Natural killer cell (primary cell): Measurements from ENCODE around the gene PCDH1. TPM values are rescaled to one million over a fixed set of nuclear protein-coding genes. Genes with fewer than 3 reads are reported as not detected.

Experiments used
- ATAC-seq, 3 donors: fragments of 150-1000 bp in 2 of 3; fragments of 200-7000 bp in 1 of 3; cut with Tn5 transposase; 1 replicate in 1 of 3; 2 replicates in 2 of 3; pipeline ENCODE4 v1.10.0; 2021; ENCODE audit warnings: mild to moderate bottlenecking in 2 of 3, moderate library complexity in 2 of 3
- DNase-seq, 2 donors: peaks; one replicate each; pipeline versions ENCODE4 v3.0.0 to v3.0.0-alpha.2; 2013 to 2021; ENCODE audit warnings: mixed read lengths in 1 of 2
- H3K27ac ChIP-seq: one replicate; pipeline ENCODE4 v1.5.1; 2013; ENCODE audit warnings: mild to moderate bottlenecking, low read length
- H3K27me3 ChIP-seq: one replicate; pipeline ENCODE4 v1.6.1; 2013; ENCODE audit warnings: low read length; ENCODE audit not compliant: control insufficient read depth, insufficient read depth
- H3K36me3 ChIP-seq: one replicate; pipeline ENCODE4 v1.6.1; 2013; ENCODE audit warnings: low read length; ENCODE audit not compliant: control insufficient read depth, insufficient read depth
- H3K4me1 ChIP-seq: one replicate; pipeline ENCODE4 v1.6.1; 2013; ENCODE audit warnings: low read length; ENCODE audit not compliant: control insufficient read depth, insufficient read depth
- H3K4me3 ChIP-seq: one replicate; pipeline ENCODE4 v1.5.1; 2013; ENCODE audit warnings: low read length
- H3K9me3 ChIP-seq: one replicate; pipeline ENCODE4 v1.6.1; 2013; ENCODE audit warnings: low read length; ENCODE audit not compliant: control insufficient read depth, insufficient read depth
- H3K27ac Mint-ChIP-seq, 2 donors: one replicate each; pipeline ENCODE4 v1.8.0; 2022; ENCODE audit warnings: mild to moderate bottlenecking in 2 of 2, mixed read lengths in 2 of 2, moderate library complexity in 1 of 2
- H3K27me3 Mint-ChIP-seq, 2 donors: one replicate each; pipeline ENCODE4 v1.8.0; 2022; ENCODE audit warnings: low read depth in 2 of 2, mixed read lengths in 2 of 2
- H3K36me3 Mint-ChIP-seq: one replicate; pipeline ENCODE4 v1.8.0; 2022; ENCODE audit warnings: mixed read lengths
- H3K4me1 Mint-ChIP-seq, 2 donors: one replicate each; pipeline ENCODE4 v1.8.0; 2022; ENCODE audit warnings: mixed read lengths in 2 of 2
- H3K4me3 Mint-ChIP-seq: one replicate; pipeline ENCODE4 v1.8.0; 2022; ENCODE audit warnings: mild to moderate bottlenecking, moderate library complexity, mixed read lengths
- H3K9me3 Mint-ChIP-seq, 2 donors: one replicate each; pipeline ENCODE4 v1.8.0; 2022; ENCODE audit warnings: mixed read lengths in 2 of 2
- WGBS: methylation state at CpG from one replicate; pipeline ENCODE4 v1.1.7; 2013; ENCODE audit warnings: missing lambda C conversion rate; ENCODE audit not compliant: insufficient coverage; 5-methylcytosine and 5-hydroxymethylcytosine counted together
- intact Hi-C: fragments of 100-400 bp; cut with micrococcal nuclease; formaldehyde crosslinking; loops from one replicate; pipeline ENCODE4 v1.14.2; 2022
- total RNA-seq, 4 donors: library from RNA; stranded (reverse); fragments of 120-200 nt in 1 of 4; gene quantifications; one replicate each; pipeline versions ENCODE4 v1.2.3 to v1.2.4, GENCODE V29; 2013 to 2022
- TF ChIP-seq, protein P1 (sequence below): fragments of 200-600 bp; IDR thresholded peaks from one replicate; pipeline ENCODE4 v1.8.0; 2022; ENCODE audit warnings: antibody characterized with exemption

The PCDH1 gene
- total RNA-seq, 3 donors from 2014 or later (not counting 1 experiment from before 2014, with no cell fraction given), result 19.2 to 39.2 (median 32.1) TPM

DNA sequence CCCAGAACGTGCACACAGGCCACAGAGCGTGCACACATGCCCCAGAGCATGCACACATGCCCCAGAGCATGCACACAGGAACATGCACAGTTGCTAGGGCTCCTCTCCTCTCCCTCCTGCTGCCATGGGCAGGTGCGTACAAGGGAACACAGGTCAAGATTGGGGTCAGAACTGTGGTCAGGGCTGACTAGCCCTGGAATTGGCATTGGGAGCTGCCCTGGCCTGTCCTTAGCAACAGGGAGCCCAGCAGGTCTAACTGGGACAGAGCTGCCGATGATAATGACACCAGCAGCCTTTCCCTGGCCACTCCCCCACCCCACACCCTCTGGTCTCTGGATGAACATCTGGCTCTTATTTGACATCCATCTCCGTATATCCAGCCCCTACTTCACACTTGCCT is 8.0 kb downstream of the PCDH1 start:
- DNase-seq (no peak), ATAC-seq (no peak)
- intact Hi-C loops, result no loop called here
- H3K27ac ChIP-seq, result no peak overlapping the region
- H3K9me3 ChIP-seq, result no peaks in the 10 kb centered on the region
- no peaks in the 10 kb centered on the region for H3K36me3 ChIP-seq
- TF ChIP-seq, protein P1, sequence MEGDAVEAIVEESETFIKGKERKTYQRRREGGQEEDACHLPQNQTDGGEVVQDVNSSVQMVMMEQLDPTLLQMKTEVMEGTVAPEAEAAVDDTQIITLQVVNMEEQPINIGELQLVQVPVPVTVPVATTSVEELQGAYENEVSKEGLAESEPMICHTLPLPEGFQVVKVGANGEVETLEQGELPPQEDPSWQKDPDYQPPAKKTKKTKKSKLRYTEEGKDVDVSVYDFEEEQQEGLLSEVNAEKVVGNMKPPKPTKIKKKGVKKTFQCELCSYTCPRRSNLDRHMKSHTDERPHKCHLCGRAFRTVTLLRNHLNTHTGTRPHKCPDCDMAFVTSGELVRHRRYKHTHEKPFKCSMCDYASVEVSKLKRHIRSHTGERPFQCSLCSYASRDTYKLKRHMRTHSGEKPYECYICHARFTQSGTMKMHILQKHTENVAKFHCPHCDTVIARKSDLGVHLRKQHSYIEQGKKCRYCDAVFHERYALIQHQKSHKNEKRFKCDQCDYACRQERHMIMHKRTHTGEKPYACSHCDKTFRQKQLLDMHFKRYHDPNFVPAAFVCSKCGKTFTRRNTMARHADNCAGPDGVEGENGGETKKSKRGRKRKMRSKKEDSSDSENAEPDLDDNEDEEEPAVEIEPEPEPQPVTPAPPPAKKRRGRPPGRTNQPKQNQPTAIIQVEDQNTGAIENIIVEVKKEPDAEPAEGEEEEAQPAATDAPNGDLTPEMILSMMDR, result no peak
- no peak overlapping the region for H3K4me3 ChIP-seq
- no peaks in the 10 kb centered on the region for H3K9me3 Mint-ChIP-seq
- H3K4me1 ChIP-seq, result no peaks in the 10 kb centered on the region
- peaks cover 38 to 43% of the 10 kb centered on the region in 2 donors for H3K4me1 Mint-ChIP-seq
- peaks cover 0 to 19% of the 10 kb centered on the region in 2 donors for H3K27me3 Mint-ChIP-seq
- peaks cover under 1% of the 10 kb centered on the region for H3K36me3 Mint-ChIP-seq
- peaks cover 2% of the 10 kb centered on the region for H3K27me3 ChIP-seq
- H3K4me3 Mint-ChIP-seq, result no peak overlapping the region
- H3K27ac Mint-ChIP-seq, result no peak overlapping the region
- WGBS, result 78% methylated on average over 5 of the region's 5 CpGs

DNA sequence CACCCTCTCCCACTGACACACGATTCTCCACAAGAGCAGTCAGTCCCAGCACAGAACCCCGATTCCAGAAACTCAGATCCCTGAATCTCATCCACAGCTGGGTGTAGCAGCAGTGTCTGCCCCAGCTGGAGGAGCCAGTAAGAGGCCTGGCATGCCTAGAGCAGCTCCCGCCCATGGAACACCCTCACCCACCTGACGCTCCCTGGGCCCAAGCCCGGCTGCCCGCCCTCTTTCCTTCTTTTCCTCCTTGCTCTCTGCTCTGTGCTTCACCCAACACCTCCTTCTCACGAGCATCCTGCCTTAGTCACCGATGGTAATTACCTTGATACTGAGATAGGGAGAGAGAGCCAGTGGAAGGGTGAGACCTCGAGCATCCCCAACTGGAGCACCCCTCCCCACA is 8.7 kb downstream of the PCDH1 start:
- Mint-ChIP-seq H3K4me3 (no peak overlapping the region), H3K4me1 (peaks cover 31 to 36% of the 10 kb centered on the region in 2 donors), H3K27ac (no peak overlapping the region), H3K9me3 (no peaks in the 10 kb centered on the region), H3K27me3 (peaks cover 0 to 15% of the 10 kb centered on the region in 2 donors), H3K36me3 (peaks cover 8% of the 10 kb centered on the region)
- Histone ChIP-seq H3K36me3 (no peaks in the 10 kb centered on the region), H3K4me1 (no peaks in the 10 kb centered on the region), H3K9me3 (no peaks in the 10 kb centered on the region), H3K27ac (no peak overlapping the region), H3K4me3 (no peak overlapping the region), H3K27me3 (no peaks in the 10 kb centered on the region)
- intact Hi-C loops, result no loop called here
- no peak for DNase-seq
- WGBS, result 80% methylated on average over 6 of the region's 9 CpGs
- TF ChIP-seq, protein P1, result no peak
- no peak for ATAC-seq

DNA sequence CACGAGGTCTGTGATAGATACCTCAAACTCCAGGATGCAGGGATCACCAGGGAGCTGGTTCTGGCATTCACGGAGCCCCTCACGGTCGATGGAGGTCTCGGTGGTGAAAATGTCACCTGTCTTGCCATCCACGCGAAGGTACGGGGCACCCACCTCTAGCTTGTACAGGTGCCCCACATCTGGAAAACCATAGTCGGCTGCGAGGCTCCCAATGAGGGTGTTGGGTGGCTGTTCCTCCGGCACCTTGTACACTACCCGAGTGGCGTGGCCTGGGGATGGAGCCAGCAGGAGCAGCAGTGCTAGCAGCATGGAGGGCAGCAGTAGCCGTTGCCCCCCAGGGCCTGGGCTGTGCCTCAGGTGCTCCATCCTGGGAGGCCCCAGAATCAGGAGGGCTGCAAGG is 9.2 kb downstream of the PCDH1 start:
- DNase-seq (no peak), ATAC-seq (no peak)
- H3K9me3 ChIP-seq, result no peaks in the 10 kb centered on the region
- intact Hi-C loops, result no loop called here
- no peaks in the 10 kb centered on the region for H3K9me3 Mint-ChIP-seq
- no peaks in the 10 kb centered on the region for H3K27me3 ChIP-seq
- no peak overlapping the region for H3K27ac Mint-ChIP-seq
- peaks cover 0 to 13% of the 10 kb centered on the region in 2 donors for H3K27me3 Mint-ChIP-seq
- peaks cover 10% of the 10 kb centered on the region for H3K36me3 Mint-ChIP-seq
- no peaks in the 10 kb centered on the region for H3K4me1 ChIP-seq
- 90% methylated on average over 14 of the region's 14 CpGs for WGBS
- no peak overlapping the region for H3K27ac ChIP-seq
- TF ChIP-seq, protein P1, result no peak
- peaks cover 26 to 31% of the 10 kb centered on the region in 2 donors for H3K4me1 Mint-ChIP-seq
- no peak overlapping the region for H3K4me3 Mint-ChIP-seq
- no peak overlapping the region for H3K4me3 ChIP-seq
- no peaks in the 10 kb centered on the region for H3K36me3 ChIP-seq

DNA sequence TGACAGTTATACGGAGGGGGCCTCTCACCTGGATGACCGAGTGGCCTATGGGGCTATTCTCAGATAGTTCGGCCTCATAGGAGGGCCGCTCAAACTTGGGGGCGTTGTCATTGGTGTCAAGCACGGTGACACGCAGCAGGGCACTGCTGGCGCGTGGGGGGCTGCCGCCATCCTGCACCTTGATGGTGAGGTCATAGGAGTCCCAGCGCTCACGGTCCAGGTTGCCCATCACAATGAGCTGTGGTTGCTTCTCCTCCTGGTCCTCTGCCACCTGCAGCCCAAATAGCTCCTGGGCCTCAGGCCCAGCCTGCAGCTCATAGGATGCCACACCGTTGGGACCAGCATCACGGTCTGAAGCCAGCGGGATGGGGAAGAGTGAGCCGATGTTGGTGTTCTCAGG is 9.7 kb downstream of the PCDH1 start:
- peaks cover 23 to 26% of the 10 kb centered on the region in 2 donors for H3K4me1 Mint-ChIP-seq
- 92% methylated on average over 16 of the region's 16 CpGs for WGBS
- TF ChIP-seq, protein P1, result no peak
- Histone ChIP-seq H3K36me3 (no peaks in the 10 kb centered on the region), H3K27ac (no peak overlapping the region), H3K9me3 (no peaks in the 10 kb centered on the region), H3K4me1 (no peaks in the 10 kb centered on the region), H3K4me3 (no peak overlapping the region), H3K27me3 (no peaks in the 10 kb centered on the region)
- H3K36me3 Mint-ChIP-seq, result peaks cover 10% of the 10 kb centered on the region
- no peak overlapping the region for H3K4me3 Mint-ChIP-seq
- intact Hi-C loops, result no loop called here
- H3K27me3 Mint-ChIP-seq, result peaks cover 0 to 8% of the 10 kb centered on the region in 2 donors
- DNase-seq, result no peak
- H3K27ac Mint-ChIP-seq, result no peak overlapping the region
- H3K9me3 Mint-ChIP-seq, result no peaks in the 10 kb centered on the region
- ATAC-seq, result no peak
